ENCODE data around the gene N4BP3.

DNA sequence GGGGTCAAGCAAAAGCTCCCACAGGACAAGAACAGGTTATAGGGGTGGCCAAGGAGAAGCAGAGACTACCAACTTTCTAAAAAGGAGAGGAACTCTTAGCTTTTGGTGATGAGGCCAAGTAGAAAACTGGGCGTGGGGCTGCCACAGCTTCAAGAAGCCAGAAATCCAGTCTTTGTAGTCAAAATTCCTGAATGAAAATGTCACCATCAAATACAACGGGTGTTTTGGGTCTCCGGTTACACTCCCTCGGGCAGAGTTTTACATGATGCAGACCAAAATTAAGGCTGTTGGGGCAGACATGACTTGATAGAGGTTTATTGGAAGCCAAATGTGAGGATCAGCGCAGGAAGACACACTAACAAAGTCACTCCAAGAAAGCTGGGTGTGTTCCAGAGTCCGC, 29.4 kb upstream of the N4BP3 start:
- TF ChIP-seq EZH2phosphoT487 (IDR thresholded peaks at IDR 0.05; ENCODE audit: insufficient read depth, low read depth) (no peak), EZH2 (IDR thresholded peaks at IDR 0.05; ENCODE audit: insufficient read depth, poor library complexity, severe bottlenecking) (no peak)

All from GM23248 (cell line).